ENCODE results near the gene SLC9C1.
A peak's percentile ranks its signal among the peaks of the same experiment; 100 is the strongest.
"Not testable (repeated sequence)": the region's sequence is repeated elsewhere in the genome, so short reads cannot be mapped to it uniquely, and the experiment has no call there.

SLC9C1 gene

GRCh38 chr3:112187300-112187699 lies 106.7 kb downstream of the SLC9C1 start:
- ChIA-PET CTCF (no interaction called here), POLR2A (no interaction called here)

GRCh38 chr3:112185423-112186035 lies 108.5 kb downstream of the SLC9C1 start:
- DNase-seq (ENCODE audit: extremely low spot score); CTCF ChIA-PET; POLR2A ChIA-PET: not testable (repeated sequence)

More at GRCh38 chr3:112187300-112187699, 106.7 kb downstream of the SLC9C1 start:
- DNase-seq (ENCODE audit: extremely low spot score) = no peak
- no peak for TF ChIP-seq CTCF (IDR thresholded peaks at IDR 0.05; ENCODE audit: control extremely low read depth, extremely low read depth, low read depth, missing control alignments)

DNA sequence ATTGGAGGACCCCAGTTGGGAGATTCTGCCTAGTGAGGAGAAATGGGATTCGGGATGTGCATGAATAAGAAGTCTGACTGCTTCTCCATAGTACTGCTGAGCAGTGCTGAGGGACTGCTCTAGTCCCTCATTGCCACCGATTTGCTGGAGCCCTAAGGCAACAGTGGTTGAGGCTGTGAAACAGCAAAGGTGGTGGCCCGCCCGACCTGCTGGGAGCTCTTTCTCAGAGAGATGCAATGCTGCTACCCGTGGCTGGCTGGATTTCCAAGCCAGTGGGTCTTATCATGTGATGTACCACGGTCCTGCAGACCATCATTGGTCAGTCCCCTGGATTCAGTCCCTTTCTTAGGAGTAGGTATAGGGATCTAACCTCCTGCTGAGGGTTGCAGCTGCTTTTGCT lies 118.4 kb downstream of the SLC9C1 start:
- no peak for TF ChIP-seq CTCF (IDR thresholded peaks at IDR 0.05; ENCODE audit: control extremely low read depth, extremely low read depth, low read depth, missing control alignments)
- ChIA-PET POLR2A (no interaction called here), CTCF (interaction anchor here (0.7 kb wide), 2 partner anchors 45 kb away, joined by 3 read pairs; no protein-coding TSS in a partner anchor)
- no peak for DNase-seq (ENCODE audit: extremely low spot score)

GRCh38 chr3:112175037-112175436 lies 119.0 kb downstream of the SLC9C1 start:
- DNase-seq (ENCODE audit: extremely low spot score) = no peak
- TF ChIP-seq CTCF (IDR thresholded peaks at IDR 0.05; ENCODE audit: control extremely low read depth, extremely low read depth, low read depth, missing control alignments) = no peak
- CTCF ChIA-PET = no interaction called here
- POLR2A ChIA-PET = no interaction called here

DNA sequence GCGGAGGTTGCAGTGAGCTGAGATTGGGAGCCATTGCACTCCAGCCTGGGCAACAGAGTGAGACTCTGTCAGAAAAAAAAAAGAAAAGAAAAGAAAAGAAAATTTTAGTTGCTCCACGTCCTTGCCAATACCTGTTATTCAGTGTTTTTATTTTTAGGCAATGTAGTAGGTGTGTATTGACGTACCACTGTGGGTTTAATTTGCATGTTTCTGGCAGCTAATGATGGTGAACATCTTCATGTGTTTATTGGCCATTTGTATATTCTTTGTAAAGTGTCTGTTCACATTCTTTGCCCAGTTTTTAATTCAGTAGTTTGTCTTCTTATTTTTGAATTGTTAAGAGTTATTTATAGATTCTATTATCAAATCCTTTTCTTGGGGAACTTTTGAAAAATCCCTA lies 122.9 kb downstream of the SLC9C1 start:
- no peak for DNase-seq (ENCODE audit: extremely low spot score)
- ChIA-PET CTCF (no interaction called here), POLR2A (no interaction called here)
- TF ChIP-seq CTCF (IDR thresholded peaks at IDR 0.05; ENCODE audit: control extremely low read depth, extremely low read depth, low read depth, missing control alignments) = no peak

DNA sequence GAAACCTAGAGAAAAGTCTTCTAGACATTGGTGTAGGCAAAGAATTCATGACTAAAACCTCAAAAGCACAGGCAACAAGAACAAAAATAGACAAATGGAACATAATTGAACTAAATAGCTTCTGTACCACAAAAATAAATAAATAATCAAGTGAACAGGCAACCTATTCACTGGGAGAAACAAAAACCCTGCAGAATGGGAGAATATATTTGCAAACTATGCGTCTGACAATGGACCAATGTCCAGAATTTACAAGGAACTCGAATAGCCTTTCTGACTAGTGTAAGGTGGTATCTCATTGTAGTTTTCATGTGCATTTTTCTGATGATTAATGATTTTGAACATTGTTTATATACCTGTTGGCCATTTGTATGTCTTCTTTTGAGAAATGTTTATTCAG lies 124.0 kb downstream of the SLC9C1 start:
- TF ChIP-seq CTCF (IDR thresholded peaks at IDR 0.05; ENCODE audit: control extremely low read depth, extremely low read depth, low read depth, missing control alignments) = no peak
- no peak for DNase-seq (ENCODE audit: extremely low spot score)
- CTCF ChIA-PET = interaction anchor here (1.5 kb wide), 1 partner anchor 32 kb away, joined by 3 read pairs; no protein-coding TSS in a partner anchor
- POLR2A ChIA-PET = no interaction called here

- ChIA-PET POLR2A (no interaction called here), CTCF (interaction anchor here (0.9 to 1.1 kb wide), 2 partner anchors 32 to 125 kb away, joined by 3 to 5 read pairs; no protein-coding TSS in a partner anchor)
- DNase-seq (ENCODE audit: extremely low spot score) = peak; percentile 52
- TF ChIP-seq CTCF (IDR thresholded peaks at IDR 0.05; ENCODE audit: control extremely low read depth, extremely low read depth, low read depth, missing control alignments) = no peak
Observed at GRCh38 chr3:112167758-112168157, 126.3 kb downstream of the SLC9C1 start.
